SK-N-MC (cell line): Measurements from ENCODE around the gene GLB1L3.

Experiments used
- DNase-seq: peaks from one replicate; pipeline ENCODE4 v3.0.0-alpha.2; 2011; ENCODE audit warnings: low read depth, low spot score
- H3K27ac ChIP-seq: fragments of 200-600 bp; sonication (generic); 2 replicates; pipeline ENCODE4 v1.5.1; 2016; ENCODE audit warnings: mixed run types
- H3K36me3 ChIP-seq: fragments of 200-600 bp; sonication (generic); 2 replicates; pipeline ENCODE4 v1.6.1; 2017; ENCODE audit warnings: antibody characterized with exemption, low read length, mixed read lengths; ENCODE audit not compliant: insufficient read depth
- H3K4me3 ChIP-seq: fragments of 200-600 bp; sonication (generic); 2 replicates; pipeline ENCODE4 v1.5.1; 2016
- H3K9ac ChIP-seq: fragments of 200-600 bp; sonication (generic); 2 replicates; pipeline ENCODE4 v1.8.0; 2017; ENCODE audit warnings: mixed run types, mixed read lengths; ENCODE audit not compliant: insufficient read length
- H3K9me3 ChIP-seq: fragments of 200-600 bp; sonication (generic); 2 replicates; pipeline ENCODE4 v1.6.1; 2017; ENCODE audit warnings: low read depth, mild to moderate bottlenecking, antibody characterized with exemption, low read length, moderate library complexity, mixed read lengths
- EZH2 ChIP-seq: fragments of 200-600 bp; sonication (generic); IDR thresholded peaks from one replicate; pipeline ENCODE4 v1.6.1; 2017; ENCODE audit warnings: antibody characterized with exemption
- FOXP2 ChIP-seq: optimal IDR thresholded peaks from 2 replicates; pipeline ENCODE3; 2011; ENCODE audit warnings: mild to moderate bottlenecking, moderate library complexity; ENCODE audit not compliant: insufficient read depth; ENCODE audit errors: extremely low read length, control extremely low read depth
- POLR2AphosphoS5 ChIP-seq: IDR thresholded peaks from 2 replicates; pipeline ENCODE4 v1.6.1; 2012; ENCODE audit warnings: mild to moderate bottlenecking, low read depth, low read length, borderline replicate concordance

The GLB1L3 gene

DNA sequence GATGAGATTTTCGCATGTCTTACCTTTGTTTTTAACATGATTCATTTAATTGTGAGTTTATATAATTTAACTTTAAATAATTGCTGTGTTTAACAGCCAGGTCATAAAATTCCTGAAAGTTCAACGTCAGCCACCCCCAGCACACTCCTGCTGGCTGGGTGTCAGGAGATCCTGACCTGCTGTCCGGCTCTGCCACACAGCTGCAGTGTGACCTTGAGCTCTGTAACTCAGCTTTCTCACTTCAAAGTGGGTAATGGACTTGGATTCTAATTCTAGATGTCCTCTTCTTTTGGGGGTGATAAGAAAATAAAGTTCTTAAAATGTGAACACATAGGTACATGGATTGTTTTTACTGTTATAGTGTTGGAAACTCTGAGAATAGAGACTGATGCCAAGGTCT is 40.8 kb upstream of the GLB1L3 start:
- no peak overlapping the region for H3K4me3 ChIP-seq
- no peaks in the 10 kb centered on the region for H3K9me3 ChIP-seq
- DNase-seq = no peak
- TF ChIP-seq POLR2AphosphoS5 (no peak), FOXP2 (no peak), EZH2 (no peak)
- peaks cover 17% of the 10 kb centered on the region; the same call in 1 of the 2 replicates for H3K36me3 ChIP-seq
- no peak overlapping the region for H3K9ac ChIP-seq
- no peak overlapping the region for H3K27ac ChIP-seq

DNA sequence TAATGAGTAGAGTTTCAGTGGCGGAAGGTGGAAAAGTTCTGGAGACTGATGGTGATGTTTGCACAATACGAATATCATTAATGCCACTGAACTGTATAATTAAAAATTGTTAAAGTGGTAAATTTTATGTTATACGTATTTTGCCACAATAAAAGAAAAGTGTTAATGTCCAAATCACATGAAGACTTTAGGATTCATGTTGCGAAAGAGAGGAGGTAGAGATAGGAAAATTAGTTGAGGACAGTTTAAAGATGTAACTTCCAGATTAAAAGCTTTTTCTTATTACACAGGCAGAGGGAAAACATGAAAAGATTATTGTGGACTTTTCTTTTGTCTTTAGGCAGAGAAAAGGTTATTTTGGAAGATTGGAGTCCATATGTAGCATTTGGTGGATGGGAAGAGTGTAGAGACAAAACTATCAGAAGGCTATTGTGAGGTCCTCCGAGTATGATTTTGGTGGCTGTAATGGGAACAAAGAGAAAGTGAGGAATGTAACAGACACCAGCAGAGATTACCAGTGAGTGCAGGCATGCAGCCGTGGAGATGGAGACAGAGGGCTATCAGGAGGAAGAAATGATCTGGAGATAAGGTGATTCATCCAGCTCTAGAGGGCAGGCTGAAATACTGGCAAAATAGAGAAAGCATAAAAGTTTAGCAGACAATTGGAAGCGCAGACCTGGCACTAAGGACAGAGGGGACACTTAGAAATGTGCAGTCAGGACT is 39.2 kb upstream of the GLB1L3 start:
- no peak overlapping the region for H3K27ac ChIP-seq
- TF ChIP-seq POLR2AphosphoS5 = no peak
- TF ChIP-seq FOXP2 = no peak
- TF ChIP-seq EZH2 = no peak
- no peaks in the 10 kb centered on the region for H3K9me3 ChIP-seq
- no peak for DNase-seq
- H3K36me3 ChIP-seq = peaks cover 17% of the 10 kb centered on the region; the same call in 1 of the 2 replicates
- no peak overlapping the region for H3K4me3 ChIP-seq
- no peak overlapping the region for H3K9ac ChIP-seq

DNA sequence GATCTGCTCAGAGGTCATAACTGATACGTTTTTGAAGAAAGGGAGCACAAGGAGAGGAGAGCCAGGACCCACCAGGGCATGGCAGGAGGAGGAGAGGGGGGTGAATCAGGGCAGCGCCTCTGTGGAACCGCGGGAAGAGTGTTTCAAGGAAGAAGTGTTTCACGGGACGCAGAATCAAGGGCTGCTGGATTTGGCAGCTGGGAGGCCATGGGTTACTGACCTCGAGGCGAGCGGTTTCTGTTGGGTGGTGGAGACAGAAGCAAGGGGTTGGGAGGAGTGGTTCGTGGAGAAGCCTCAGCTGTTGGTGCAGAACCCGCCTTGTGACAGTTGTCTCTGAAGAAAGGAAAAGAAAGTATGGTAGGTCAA is 38.6 kb upstream of the GLB1L3 start:
- no peak for DNase-seq
- Histone ChIP-seq H3K36me3 (peaks cover 17% of the 10 kb centered on the region; the same call in 1 of the 2 replicates), H3K4me3 (no peak overlapping the region), H3K27ac (no peak overlapping the region), H3K9me3 (no peaks in the 10 kb centered on the region), H3K9ac (no peak overlapping the region)
- TF ChIP-seq EZH2 = no peak
- no peak for TF ChIP-seq POLR2AphosphoS5
- no peak for TF ChIP-seq FOXP2

DNA sequence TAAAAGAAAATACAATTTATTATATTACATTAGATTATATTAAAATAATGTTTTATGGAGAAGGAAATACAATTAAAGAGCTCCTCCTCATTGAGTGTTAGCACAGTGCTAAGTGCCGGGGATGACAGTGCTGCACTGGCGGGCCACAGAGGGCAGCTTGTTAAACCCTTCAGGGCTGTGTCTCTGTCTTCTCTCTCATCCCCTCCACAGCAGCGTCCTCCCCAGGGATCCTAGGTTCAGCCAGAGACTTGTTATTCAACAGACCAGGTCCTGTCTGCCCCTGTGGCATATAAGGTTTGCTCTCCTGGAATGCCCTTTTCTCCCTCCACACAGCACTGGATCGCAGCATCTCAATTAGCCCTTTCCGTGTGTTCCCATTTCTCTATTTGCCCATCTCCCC is 37.2 kb upstream of the GLB1L3 start:
- DNase-seq = no peak
- Histone ChIP-seq H3K4me3 (no peak overlapping the region), H3K36me3 (peaks cover 26% of the 10 kb centered on the region; the same call in 1 of the 2 replicates), H3K27ac (no peak overlapping the region), H3K9ac (no peak overlapping the region), H3K9me3 (no peaks in the 10 kb centered on the region)
- no peak for TF ChIP-seq EZH2
- no peak for TF ChIP-seq POLR2AphosphoS5
- TF ChIP-seq FOXP2 = no peak

DNA sequence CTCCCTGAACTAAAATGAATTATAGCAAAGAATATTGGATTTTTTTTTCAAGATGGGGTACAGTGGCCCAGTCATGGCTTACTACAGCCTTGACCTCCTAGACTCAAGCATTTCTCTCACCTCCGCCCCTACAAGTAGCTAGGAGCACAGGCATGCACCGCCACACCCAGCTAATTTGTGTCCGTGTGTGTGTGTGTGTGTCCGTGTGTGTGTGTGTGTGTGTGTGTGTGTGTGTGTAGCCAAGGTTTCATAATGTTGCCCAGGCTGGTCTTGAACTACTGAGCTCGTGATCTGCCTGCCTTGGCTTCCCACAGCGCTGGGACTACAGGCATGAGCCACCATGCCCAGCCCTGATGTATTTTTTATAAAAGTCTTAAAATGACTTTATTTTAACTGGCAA is 35.6 kb upstream of the GLB1L3 start:
- TF ChIP-seq FOXP2 (no peak), POLR2AphosphoS5 (no peak), EZH2 (no peak)
- DNase-seq = no peak
- Histone ChIP-seq H3K4me3 (no peak overlapping the region), H3K9me3 (no peaks in the 10 kb centered on the region), H3K36me3 (peaks cover 43% of the 10 kb centered on the region; the same call in 1 of the 2 replicates), H3K27ac (no peak overlapping the region), H3K9ac (no peak overlapping the region)

DNA sequence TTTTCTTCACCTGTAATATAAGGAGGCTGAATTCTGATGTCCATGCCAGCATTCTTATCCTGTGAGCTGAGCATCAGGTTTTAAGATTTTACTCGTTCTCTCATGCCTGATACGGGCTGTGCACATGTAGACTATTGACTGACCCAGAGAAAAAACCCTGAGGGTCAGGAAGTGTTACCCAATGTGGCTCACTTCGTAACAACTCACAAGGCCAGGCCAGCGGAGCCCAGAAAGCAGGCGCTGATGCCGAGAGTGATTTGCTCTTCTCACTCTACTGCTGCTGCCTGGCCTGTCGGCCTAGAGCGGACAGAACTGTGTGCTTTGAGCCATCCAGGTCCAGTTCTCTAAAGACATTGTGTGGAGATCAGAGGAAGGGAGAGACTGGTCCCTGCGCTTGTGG is 33.8 kb upstream of the GLB1L3 start:
- TF ChIP-seq FOXP2 (no peak), POLR2AphosphoS5 (no peak), EZH2 (no peak)
- Histone ChIP-seq H3K4me3 (no peak overlapping the region), H3K27ac (no peak overlapping the region), H3K9me3 (no peaks in the 10 kb centered on the region), H3K36me3 (peaks cover 49% of the 10 kb centered on the region; the same call in 1 of the 2 replicates), H3K9ac (no peak overlapping the region)
- no peak for DNase-seq

DNA sequence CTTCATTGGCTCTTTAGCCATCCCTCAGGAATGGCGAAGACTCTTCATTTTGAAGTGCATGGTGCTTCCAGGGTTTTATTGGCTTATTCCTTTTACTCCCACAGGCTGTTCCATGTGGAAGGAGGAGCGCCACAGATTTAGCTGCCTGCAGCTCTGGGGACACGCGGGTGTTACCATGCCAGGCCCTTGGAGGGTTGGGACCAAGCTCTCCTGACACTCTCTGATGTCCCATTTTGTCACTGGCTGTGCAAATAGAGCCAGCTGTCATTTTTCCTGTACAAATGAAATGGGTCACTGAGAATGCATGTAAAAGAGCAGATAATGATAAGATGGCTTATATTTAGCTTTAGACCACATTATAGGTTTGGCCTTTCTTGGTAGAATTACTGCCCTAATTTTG is 32.3 kb upstream of the GLB1L3 start:
- DNase-seq = no peak
- TF ChIP-seq EZH2 = no peak
- no peak for TF ChIP-seq POLR2AphosphoS5
- no peak for TF ChIP-seq FOXP2
- Histone ChIP-seq H3K36me3 (peaks cover 64% of the 10 kb centered on the region; the same call in 1 of the 2 replicates), H3K4me3 (no peak overlapping the region), H3K9ac (no peak overlapping the region), H3K27ac (no peak overlapping the region), H3K9me3 (no peaks in the 10 kb centered on the region)

DNA sequence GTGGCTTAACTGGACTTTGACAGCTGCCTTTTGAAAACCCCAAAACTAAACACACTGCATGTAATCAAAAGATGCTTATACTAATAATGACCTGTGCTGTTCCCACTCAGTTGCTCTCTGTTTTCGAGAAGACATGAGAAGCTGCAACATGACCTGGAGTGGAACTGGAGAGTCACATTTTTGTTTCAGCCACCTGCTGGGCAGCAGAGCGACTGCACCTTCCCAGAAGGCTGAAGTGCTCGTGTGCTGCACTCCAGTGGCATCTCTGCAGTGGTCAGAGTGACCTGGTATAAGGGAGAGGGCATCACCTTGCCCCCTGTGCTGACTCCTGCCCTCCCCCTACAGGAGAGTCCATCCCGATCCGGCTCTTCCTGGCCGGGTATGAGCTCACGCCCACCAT is 31.6 kb upstream of the GLB1L3 start:
- no peak for TF ChIP-seq FOXP2
- no peak for TF ChIP-seq POLR2AphosphoS5
- no peak for TF ChIP-seq EZH2
- Histone ChIP-seq H3K9ac (no peak overlapping the region), H3K27ac (no peak overlapping the region), H3K9me3 (no peaks in the 10 kb centered on the region), H3K36me3 (peaks cover 60% of the 10 kb centered on the region; the same call in 1 of the 2 replicates), H3K4me3 (no peak overlapping the region)
- DNase-seq = no peak
